Bone marrow (tissue), 2 donors: Measurements from ENCODE around the gene SMG6.
"Not testable (repeated sequence)": the region's sequence is repeated elsewhere in the genome, so short reads cannot be mapped to it uniquely, and the experiment has no call there.

ENCODE experiments used
- DNase-seq, 2 donors: peaks; one replicate each; lab custom pipeline; 2025; lab: John Stamatoyannopoulos, UW

Gene SMG6

DNA sequence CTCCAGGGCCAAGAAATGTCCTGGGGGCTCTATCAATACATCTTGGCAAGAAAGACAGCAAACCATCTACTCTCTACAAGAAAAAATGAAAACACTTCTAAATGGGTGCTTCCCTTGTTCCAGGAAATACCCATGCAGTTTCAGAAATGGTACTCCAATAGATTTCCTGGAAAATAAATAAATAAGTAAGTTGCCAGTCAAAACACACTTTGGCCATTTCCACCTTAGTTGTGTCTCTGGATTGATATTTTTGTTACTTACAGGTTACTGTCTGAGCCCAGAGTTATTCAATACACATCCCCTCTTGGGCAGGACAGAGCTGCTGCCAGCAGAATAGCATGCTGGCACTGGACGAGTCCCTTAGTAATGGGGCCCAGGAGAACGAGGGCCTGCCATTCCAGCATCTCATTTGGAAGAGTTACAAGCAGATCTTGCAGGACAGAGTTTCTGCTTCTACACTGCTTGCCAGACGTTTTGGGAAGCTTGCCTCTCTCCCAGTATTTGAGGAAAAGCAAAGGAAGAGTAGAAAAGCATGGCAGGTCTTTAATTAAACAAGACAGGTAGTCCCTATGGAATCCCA, 100.5 kb downstream of the SMG6 start:
- DNase-seq, result no peak

DNA sequence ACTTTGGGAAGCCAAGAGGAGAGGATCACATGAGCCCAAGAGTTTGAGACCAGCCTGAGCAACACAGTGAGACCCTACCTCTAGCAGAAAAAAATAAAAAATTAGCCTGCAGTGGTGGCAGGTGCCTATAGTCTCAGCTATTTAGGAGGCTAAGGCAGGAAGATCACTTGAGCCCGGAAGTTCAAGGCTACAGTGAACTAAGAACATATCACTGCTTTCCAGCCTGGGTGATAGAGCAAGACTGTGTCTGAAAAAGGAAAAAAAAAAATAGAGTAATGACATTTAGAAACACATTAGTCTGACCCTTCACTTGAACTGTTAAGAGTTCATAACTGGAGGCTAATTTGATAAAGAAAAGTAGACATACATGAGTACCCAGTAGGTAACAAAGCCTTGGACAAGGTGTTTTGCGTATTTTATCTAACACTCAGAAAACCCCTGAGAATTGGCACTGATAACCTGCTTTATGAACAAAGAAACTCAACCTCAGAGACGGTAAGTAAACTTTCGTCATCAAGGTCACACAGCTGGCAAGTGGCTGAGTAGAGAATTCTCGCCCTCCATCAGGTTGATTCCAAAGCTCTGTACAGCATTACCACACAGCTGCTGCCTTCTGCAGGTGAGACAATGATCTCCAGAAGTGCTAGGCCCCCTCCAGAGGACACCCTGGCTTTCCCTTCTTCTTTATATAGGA, 101.1 kb downstream of the SMG6 start:
- DNase-seq, result no peak

DNA sequence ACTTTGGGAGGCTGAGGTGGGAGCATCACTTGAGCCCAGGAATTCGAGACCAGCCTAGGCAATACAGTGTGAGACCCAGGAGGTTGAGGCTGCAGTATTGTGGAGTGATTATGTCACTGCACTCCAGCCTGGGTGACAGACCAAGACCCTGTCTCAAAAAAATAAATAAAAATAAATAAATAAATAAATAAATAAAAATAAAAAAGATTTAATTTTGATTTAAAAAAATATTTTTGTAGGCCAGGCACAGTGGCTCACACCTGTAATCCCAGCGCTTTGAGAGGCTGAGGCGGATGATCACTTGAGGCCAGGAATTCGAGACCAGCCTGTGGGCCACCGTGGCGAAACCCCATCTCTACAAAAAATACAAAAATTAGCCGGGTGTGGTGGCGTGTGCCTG, 104.2 kb downstream of the SMG6 start:
- DNase-seq, result not testable (repeated sequence)

GRCh38 chr17:2198927-2199326, 104.7 kb downstream of the SMG6 start:
- DNase-seq, result no peak

DNA sequence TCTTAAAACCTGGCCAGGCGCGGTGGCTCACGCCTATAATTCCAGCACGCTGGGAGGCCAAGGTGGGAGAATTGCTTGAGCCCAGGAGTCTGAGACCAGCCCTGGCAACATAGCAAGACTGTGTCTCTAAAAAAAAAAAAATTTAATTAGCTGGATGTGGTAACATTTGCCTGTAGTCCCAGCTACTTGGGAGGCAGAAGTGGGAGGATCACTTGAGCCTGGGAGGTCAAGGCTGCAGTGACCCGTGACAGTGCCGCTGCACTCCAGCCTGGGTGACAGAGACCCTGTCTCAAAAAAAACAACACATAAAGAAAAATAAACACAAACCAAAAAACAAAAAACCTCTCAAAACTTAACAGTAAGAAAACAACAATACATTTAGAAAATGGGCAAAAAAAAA, 106.3 kb downstream of the SMG6 start:
- no peak for DNase-seq

DNA sequence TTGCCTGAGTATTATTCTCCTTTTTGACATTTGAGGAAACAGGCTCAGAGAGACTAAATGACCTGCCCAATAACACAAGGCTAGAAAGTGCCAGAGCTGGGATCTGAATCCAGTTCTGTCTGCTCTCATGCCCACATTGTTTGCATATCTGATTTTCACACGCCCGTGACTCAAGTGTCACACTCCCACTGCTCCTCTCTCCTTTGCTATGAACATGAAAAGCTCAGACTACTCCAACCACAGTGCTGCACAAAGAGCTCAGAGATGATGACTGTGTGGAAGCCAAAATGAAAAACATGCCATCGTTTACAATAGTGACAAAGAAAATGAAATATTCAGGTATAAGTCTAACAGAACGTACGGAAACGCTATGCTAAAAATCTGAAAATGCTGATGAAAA, 107.9 kb downstream of the SMG6 start:
- DNase-seq, result no peak

DNA sequence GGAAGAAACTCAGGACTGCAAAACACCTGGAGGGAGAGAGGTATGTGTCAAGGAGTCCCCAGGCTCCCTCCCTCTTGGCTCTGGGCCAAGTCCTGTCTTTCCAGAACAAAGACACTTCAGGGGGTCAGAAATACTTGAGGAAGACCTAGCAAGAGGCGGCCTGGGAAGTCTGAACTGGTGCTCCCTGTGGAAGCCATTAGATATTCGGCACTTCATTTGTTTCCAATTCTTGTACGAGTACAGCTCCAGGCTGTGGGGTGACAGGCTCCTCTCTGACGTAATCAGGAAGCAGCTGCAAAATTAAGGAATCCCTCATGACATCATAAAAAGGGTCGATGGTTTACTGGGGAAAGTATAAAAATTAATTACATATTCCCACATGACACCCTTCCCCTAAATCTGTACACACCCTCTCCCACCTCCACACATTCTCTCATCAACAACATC, 108.7 kb downstream of the SMG6 start:
- DNase-seq, result no peak

DNA sequence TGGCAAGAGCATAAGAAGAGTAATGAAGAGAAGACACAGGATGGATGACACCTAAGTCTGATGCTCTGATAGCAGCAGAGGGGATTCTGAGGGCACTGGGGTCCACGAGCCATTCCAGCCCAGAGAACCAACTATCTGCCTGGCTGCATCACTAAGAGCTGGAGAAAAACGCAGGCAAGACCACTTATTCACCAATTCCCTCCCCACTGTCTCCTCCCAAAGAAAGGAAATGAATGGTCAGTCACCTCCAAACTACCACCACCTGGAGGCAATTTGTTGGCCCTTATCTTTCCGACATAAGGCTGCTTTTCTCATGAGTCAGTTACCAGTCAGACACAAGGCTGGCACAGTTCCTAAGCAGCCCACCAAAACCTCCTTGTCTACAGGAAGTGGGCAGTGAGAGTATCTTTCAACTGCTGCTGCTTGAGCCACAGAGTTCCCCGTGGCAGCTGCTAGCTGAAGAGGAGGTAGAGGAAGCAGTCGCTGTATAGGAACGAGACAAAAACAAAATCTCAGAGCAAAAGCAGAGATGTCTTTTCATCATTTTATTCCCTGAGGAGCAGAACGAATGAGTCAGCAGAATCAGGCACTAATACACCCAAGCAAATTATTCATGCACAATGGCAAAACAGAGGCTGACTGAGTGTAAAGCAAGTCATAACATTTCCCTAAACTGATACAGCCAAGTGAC, 111.1 kb downstream of the SMG6 start:
- DNase-seq, result peak in 1 of 2 donors; percentile 96

DNA sequence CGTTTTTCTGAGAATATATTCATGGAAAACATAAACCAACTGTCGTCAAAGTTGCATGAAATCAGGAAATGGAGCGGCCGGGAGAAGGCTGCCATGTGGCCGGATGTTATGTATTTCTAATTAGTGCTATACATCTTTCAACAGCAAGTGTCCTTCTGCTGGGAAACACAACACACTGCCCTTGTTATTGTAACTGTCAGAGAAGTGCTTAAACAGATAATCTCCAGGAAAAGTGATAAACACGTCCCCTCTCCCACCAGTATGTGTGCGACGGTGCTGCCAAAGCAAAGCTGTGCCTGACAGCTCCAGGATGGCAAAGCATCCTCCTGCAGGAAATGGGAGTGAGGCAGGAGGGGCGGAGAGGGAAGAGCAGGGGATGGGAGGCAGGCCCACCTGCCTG, 111.8 kb downstream of the SMG6 start:
- no peak for DNase-seq

DNA sequence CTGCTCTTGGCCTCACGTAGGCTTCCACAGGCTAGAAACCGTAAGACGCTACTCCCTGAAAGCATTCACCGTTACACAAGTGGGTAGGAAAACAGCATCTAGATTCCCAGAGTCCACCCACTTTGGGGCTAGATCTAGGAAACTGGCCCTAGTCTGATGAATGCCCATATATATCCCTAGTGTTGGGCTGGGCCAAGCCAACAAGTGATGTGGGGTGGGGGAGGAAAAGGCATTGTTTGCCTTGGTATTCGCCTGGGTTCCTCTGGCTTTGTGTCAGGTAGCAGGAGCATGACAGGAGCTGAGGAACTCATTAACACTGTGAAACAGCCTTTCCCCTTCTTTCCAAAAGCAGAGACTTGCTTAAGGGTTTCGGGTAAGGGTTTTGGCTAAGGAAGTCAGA, 112.4 kb downstream of the SMG6 start:
- DNase-seq, result no peak

GRCh38 chr17:2190014-2190413, 113.6 kb downstream of the SMG6 start:
- no peak for DNase-seq

- no peak for DNase-seq
Measured at GRCh38 chr17:2188971-2189630, 114.5 kb downstream of the SMG6 start.

GRCh38 chr17:2187758-2188157, 115.8 kb downstream of the SMG6 start:
- DNase-seq, result no peak

GRCh38 chr17:2186937-2187336, 116.6 kb downstream of the SMG6 start:
- no peak for DNase-seq

DNA sequence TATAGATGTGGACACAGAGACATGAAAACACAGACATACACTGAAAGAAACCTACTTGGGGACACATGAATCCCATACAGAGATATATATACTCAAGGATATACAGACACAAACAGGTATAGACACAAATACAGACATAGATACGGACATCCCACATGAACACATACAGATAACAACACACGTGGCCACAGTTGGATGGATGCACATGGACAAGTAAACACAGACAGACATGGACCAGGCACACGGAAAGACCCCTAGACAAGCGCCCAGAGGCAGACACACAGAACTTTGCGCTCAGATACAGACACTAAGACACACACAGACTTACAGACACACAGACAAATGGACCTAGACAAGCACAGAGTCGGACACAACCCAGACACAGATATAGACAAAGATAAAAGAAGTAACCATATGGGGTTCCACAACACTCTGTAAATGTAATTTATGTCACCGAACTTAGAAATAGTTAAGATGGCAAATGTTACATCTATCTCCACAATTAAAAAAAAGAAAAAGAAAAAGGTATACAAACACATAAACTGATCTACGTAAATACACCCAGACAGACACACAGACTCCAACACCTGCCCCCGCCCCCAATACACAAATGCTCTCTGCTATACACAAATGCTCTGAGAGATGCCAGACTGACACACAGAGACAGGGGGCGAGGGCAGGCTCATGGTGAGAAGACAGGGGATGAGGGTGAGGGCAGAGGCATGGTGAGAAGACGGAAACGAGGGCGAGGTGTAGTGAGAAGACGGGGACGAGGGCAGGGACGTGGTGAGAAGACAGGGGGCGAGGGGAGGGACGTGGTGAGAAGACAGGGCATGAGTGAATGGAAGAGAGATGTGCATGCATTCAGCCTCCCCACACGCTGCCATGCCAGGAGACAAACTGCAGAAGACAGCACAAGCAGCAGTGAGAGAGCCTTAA, 118.3 kb downstream of the SMG6 start:
- no peak for DNase-seq

DNA sequence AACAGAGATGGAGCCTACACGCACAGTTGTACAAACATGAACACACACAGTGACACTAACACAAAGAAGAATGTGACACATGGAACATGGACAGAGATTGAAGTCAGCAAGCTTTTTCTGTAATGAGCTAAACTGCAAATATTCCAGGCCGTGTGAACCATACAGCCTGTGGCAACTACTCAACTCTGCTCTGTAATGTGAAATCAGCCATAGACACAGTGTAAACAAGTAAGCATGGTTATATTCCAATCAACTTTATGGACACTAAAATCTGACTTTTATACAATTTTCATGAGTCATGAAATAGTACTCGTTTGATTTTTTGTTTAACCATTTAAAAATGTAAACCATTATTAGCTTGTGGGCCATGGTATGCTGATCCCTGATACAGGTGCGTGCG, 120.2 kb downstream of the SMG6 start:
- DNase-seq, result no peak

DNA sequence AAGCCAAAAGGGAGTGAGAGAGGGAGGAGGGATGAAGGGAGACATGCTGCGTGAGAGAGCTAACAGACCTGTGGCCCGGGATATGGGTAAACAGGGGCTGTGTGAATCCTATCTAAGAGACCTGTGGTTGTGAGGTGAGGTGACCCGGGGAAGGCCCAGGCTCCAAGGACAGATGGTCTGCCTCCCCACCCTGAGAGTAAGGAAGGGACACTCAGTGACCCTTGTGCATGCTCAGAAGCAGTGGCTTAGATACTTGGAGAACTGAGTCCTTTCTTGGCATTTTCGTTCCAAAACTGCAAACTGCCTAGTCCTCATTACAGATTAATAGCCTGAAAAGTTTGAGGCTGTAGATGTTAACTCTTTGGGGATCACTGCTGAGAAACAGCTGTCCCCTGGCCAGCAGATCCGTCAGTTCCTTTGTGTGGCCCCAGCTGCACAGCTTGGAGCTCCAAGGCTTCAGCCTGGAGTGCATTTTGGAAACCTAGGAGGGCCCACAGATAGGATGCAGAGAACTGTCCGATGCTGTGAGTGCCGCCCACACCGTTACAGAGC, 121.6 kb downstream of the SMG6 start:
- DNase-seq, result no peak

DNA sequence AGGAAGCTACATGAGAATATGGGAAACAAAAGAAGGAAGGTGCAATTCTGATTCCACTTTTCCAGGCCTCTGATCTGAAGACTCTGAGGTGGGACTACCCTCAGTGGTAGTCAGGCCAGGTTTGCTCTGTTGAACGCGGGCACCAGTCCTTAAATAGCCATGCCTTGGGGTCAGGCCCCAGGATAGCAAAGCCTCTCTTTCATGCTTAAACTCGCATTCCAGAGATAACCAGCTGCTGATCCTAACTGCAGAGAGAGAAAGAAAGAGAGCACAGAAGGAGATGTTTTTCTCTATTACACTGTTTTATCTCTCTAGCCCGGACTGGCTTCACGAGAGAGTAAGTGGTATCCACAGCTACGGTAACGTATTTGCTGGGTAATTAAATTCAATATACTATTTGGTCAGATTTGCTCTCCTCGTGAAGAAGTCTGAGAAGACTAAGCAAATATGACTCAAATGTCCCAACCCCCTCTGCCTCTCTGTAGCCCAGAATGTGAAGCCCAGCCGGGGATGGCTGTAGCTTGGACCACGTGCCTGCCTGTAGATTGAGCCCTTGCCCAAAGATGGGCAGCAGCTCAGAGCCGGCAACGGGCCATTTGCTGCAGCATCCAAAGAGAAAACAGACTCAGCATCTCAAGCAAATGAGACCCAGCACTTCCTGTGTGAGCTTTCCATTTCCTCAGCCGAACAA, 122.2 kb downstream of the SMG6 start:
- DNase-seq, result no peak

GRCh38 chr17:2180768-2181167, 122.8 kb downstream of the SMG6 start:
- DNase-seq, result no peak

DNA sequence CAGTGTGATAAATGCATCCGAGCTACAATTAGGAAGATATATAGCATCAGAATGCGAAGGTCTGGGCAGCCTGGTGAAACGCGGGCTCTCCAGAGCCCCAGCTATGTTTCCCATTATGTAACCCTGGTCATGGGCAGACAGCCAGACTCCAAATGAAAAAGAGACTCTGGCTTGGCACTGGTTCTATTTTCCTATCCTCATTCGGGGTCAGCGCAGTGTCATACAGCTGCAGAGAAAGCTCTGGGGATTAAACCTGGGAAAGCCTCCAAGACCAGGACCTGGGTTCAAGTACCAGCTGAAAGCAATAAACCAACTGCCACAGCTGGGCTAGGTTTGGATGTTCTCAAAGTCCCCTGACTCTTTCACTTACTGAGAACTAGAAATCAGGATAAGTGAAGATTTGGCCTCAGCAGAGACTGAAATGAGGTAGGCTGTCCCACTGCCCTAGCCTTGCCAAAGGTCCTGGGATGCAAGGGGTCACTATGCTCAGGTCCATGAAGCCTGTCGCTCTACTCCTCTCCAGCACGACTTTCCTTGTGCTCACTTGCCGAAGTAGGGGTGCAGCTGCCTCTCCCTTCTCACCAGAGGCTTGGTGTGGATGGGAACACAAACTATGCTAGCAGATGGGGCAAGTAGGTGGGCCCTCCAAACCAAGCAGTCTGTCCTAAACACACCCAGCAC, 123.8 kb downstream of the SMG6 start:
- DNase-seq, result no peak
